IMR-90 (cell line): ENCODE measurements around the gene NPR2. TPM values are rescaled to one million over a fixed set of nuclear protein-coding genes. Genes with fewer than 3 reads are reported as not detected.
A peak's percentile ranks its signal among the peaks of the same experiment; 100 is the strongest.

ENCODE experiments used
- ATAC-seq: fragments of 200-7000 bp; cut with Tn5 transposase; 2 replicates; pipeline ENCODE4 v1.9.1; 2020; ENCODE audit warnings: low read depth, mild to moderate bottlenecking, moderate library complexity
- BruUV-seq: library from RNA; stranded (reverse); fragments of 400-500 nt; replicated peaks from 2 replicates; lab custom pipeline; 2021; lab: Mats Ljungman, UMichigan
- CTCF ChIA-PET: fragments of 300-600 bp; formaldehyde crosslinking; extraction: SDS; loops from one replicate; lab custom pipeline; 2021; ENCODE audit warnings: antibody characterized with exemption; lab: Yijun Ruan, JAX
- POLR2A ChIA-PET: fragments of 300-600 bp; sonication (Branson Sonifier 250); formaldehyde crosslinking; loops from one replicate; lab custom pipeline; 2022; ENCODE audit warnings: antibody characterized with exemption; ENCODE audit not compliant: unreplicated experiment; lab: Charles Lee
- DNase-seq: peaks from one replicate; pipeline ENCODE4 v3.0.0; 2013
- H2AFZ ChIP-seq: replicated peaks from 2 replicates; pipeline ENCODE3; 2013; ENCODE audit warnings: low read length, mild to moderate bottlenecking; ENCODE audit not compliant: poor library complexity
- H2AK5ac ChIP-seq: 2 replicates; pipeline ENCODE4 v1.6.1; 2013; ENCODE audit warnings: low read depth, low read length, inconsistent platforms
- H2AK9ac ChIP-seq: replicated peaks from 2 replicates; pipeline ENCODE3; 2013; ENCODE audit warnings: mild to moderate bottlenecking, low read depth, low read length, moderate library complexity; ENCODE audit not compliant: poor library complexity
- H2BK120ac ChIP-seq: 2 replicates; pipeline ENCODE4 v1.6.1; 2013; ENCODE audit warnings: low read depth, low read length, inconsistent platforms
- H2BK15ac ChIP-seq: 3 replicates; pipeline ENCODE4 v1.6.1; 2013; ENCODE audit warnings: low read depth, low read length, inconsistent platforms
- H2BK20ac ChIP-seq: 2 replicates; pipeline ENCODE4 v1.6.1; 2013; ENCODE audit warnings: low read depth, mild to moderate bottlenecking, inconsistent platforms, low read length, moderate library complexity
- H2BK5ac ChIP-seq: 2 replicates; pipeline ENCODE4 v1.6.1; 2013; ENCODE audit warnings: mild to moderate bottlenecking, low read depth, low read length, inconsistent platforms; ENCODE audit not compliant: poor library complexity, severe bottlenecking
- H3K14ac ChIP-seq: replicated peaks from 2 replicates; pipeline ENCODE4 v1.6.1; 2013; ENCODE audit warnings: low read depth, low read length, inconsistent platforms
- H3K18ac ChIP-seq: 2 replicates; pipeline ENCODE4 v1.6.1; 2013; ENCODE audit warnings: low read depth, low read length, control low read depth
- H3K23ac ChIP-seq: 2 replicates; pipeline ENCODE4 v1.6.1; 2013; ENCODE audit warnings: low read depth, low read length, inconsistent platforms
- H3K27ac ChIP-seq: 2 replicates; pipeline ENCODE4 v1.5.1; 2013; ENCODE audit warnings: mild to moderate bottlenecking, control low read depth, low read length; ENCODE audit not compliant: insufficient read depth
- H3K27me3 ChIP-seq: 2 replicates; pipeline ENCODE4 v1.6.1; 2013; ENCODE audit warnings: low read length; ENCODE audit not compliant: control insufficient read depth, insufficient read depth
- H3K36me3 ChIP-seq: 2 replicates; pipeline ENCODE4 v1.6.1; 2013; ENCODE audit warnings: low read length, mixed read lengths; ENCODE audit not compliant: control insufficient read depth, insufficient read depth
- H3K4ac ChIP-seq: 2 replicates; pipeline ENCODE4 v1.6.1; 2013; ENCODE audit warnings: low read depth, low read length, inconsistent platforms
- H3K4me1 ChIP-seq: 2 replicates; pipeline ENCODE4 v1.6.1; 2013; ENCODE audit warnings: low read length, mixed read lengths; ENCODE audit not compliant: control insufficient read depth, insufficient read depth
- H3K4me2 ChIP-seq: 2 replicates; pipeline ENCODE4 v1.6.1; 2013; ENCODE audit warnings: low read depth, mild to moderate bottlenecking, control low read depth, low read length, moderate library complexity
- H3K4me3 ChIP-seq: 2 replicates; pipeline ENCODE4 v1.5.1; 2013; ENCODE audit warnings: low read depth, mild to moderate bottlenecking, control low read depth, low read length, moderate library complexity; ENCODE audit not compliant: insufficient read depth
- H3K56ac ChIP-seq: 2 replicates; pipeline ENCODE4 v1.6.1; 2013; ENCODE audit warnings: low read length, inconsistent platforms; ENCODE audit not compliant: insufficient read depth; ENCODE audit errors: extremely low read depth
- H3K79me1 ChIP-seq, 2 experiments: 2 replicates each; pipeline ENCODE4 v1.6.1; 2013; ENCODE audit warnings: low read length in 2 of 2, inconsistent platforms in 1 of 2, low read depth in 1 of 2
- H3K9ac ChIP-seq: 2 replicates; pipeline ENCODE4 v1.6.1; 2013; ENCODE audit warnings: low read depth, low read length, control low read depth
- H3K9me1 ChIP-seq: 2 replicates; pipeline ENCODE4 v1.6.1; 2013; ENCODE audit warnings: low read length, inconsistent platforms; ENCODE audit not compliant: insufficient read depth
- H3K9me3 ChIP-seq: 2 replicates; pipeline ENCODE4 v1.6.1; 2013; ENCODE audit warnings: low read length; ENCODE audit not compliant: control insufficient read depth, insufficient read depth
- H4K20me1 ChIP-seq: 2 replicates; pipeline ENCODE4 v1.6.1; 2013; ENCODE audit warnings: low read length, inconsistent platforms; ENCODE audit not compliant: insufficient read depth
- H4K5ac ChIP-seq: 2 replicates; pipeline ENCODE4 v1.6.1; 2013; ENCODE audit warnings: mild to moderate bottlenecking, low read depth, low read length, control low read depth
- H4K8ac ChIP-seq, 2 experiments: 2 replicates each; pipeline ENCODE4 v1.6.1; 2013; ENCODE audit warnings: low read depth in 2 of 2, low read length in 2 of 2, control low read depth in 1 of 2, inconsistent platforms in 1 of 2
- H4K91ac ChIP-seq: 2 replicates; pipeline ENCODE4 v1.6.1; 2013; ENCODE audit warnings: low read depth, low read length, inconsistent platforms; ENCODE audit not compliant: insufficient read depth
- CEBPB ChIP-seq: IDR thresholded peaks from 2 replicates; pipeline ENCODE4 v1.6.1; 2012; ENCODE audit warnings: low read depth, low read length, improper control_type of control experiment
- CTCF ChIP-seq: conservative IDR thresholded peaks from 2 replicates; pipeline ENCODE4 v1.5.1; 2012; ENCODE audit warnings: mild to moderate bottlenecking, low read depth, low read length, improper control_type of control experiment
- MAFK ChIP-seq: IDR thresholded peaks from 2 replicates; pipeline ENCODE4 v1.6.1; 2012; ENCODE audit warnings: low read depth, low read length, improper control_type of control experiment
- MAZ ChIP-seq: IDR thresholded peaks from 2 replicates; pipeline ENCODE4 v1.6.1; 2012; ENCODE audit warnings: low read depth, mild to moderate bottlenecking, low read length, improper control_type of control experiment, moderate library complexity, borderline replicate concordance
- MXI1 ChIP-seq: IDR thresholded peaks from 2 replicates; pipeline ENCODE4 v1.6.1; 2012; ENCODE audit warnings: low read depth, mild to moderate bottlenecking, low read length, moderate library complexity, borderline replicate concordance
- POLR2A ChIP-seq: IDR thresholded peaks from 2 replicates; pipeline ENCODE4 v1.6.1; 2012; ENCODE audit warnings: mild to moderate bottlenecking, low read depth, low read length
- RAD21 ChIP-seq: IDR thresholded peaks from 2 replicates; pipeline ENCODE4 v1.6.1; 2012; ENCODE audit warnings: low read length, improper control_type of control experiment
- RCOR1 ChIP-seq: IDR thresholded peaks from 2 replicates; pipeline ENCODE4 v1.6.1; 2012; ENCODE audit warnings: mild to moderate bottlenecking, low read length, improper control_type of control experiment; ENCODE audit not compliant: insufficient replicate concordance
- SMC3 ChIP-seq: fragments of 150-350 bp; IDR thresholded peaks from 2 replicates; pipeline ENCODE4 v1.6.1; 2016; ENCODE audit warnings: low read depth, mild to moderate bottlenecking, antibody characterized with exemption, low read length, moderate library complexity
- WGBS, 2 experiments: methylation state at CpG; one replicate each; pipeline versions ENCODE4 v1.1.5 to v1.1.7; 2013; ENCODE audit warnings: missing lambda C conversion rate in 2 of 2; ENCODE audit not compliant: insufficient read length in 1 of 2; ENCODE audit errors: extremely low coverage in 2 of 2; 5-methylcytosine and 5-hydroxymethylcytosine counted together
- dilution Hi-C: fragments of 300-500 bp; cut with HindIII; formaldehyde crosslinking; loops from one replicate; pipeline ENCODE4 v1.14.3; 2018; ENCODE audit warnings: low sequenced_read_pairs; ENCODE audit not compliant: unreplicated experiment
- in situ Hi-C: fragments of 300-500 bp; cut with MboI; formaldehyde crosslinking; loops from 3 replicates; pipeline ENCODE4 v1.14.3; 2019; ENCODE audit warnings: low sequenced_read_pairs, inconsistent platforms, mixed read lengths
- intact Hi-C: fragments of 100-400 bp; cut with micrococcal nuclease; formaldehyde crosslinking; loops from 2 replicates; pipeline ENCODE4 v1.10.0; 2022
- polyA plus RNA-seq, 3 experiments: library from polyadenylated mRNA; depleted of rRNA; stranded (reverse); fragments of >200 nt; gene quantifications; 2 replicates each; pipeline ENCODE4 v1.2.3, GENCODE V29; 2012; ENCODE audit warnings: low replicate concordance in 1 of 3
- total RNA-seq: library from RNA; depleted of rRNA; stranded (reverse); fragments of >200 nt; gene quantifications from 2 replicates; pipeline ENCODE4 v1.2.3, GENCODE V29; 2012

NPR2 gene
- total and polyA plus RNA-seq, 2 of the 4 experiments (the other 2 are of a cell fraction), result 5.2 to 35.7 TPM

GRCh38 chr9:35826071-35826701 lies 34.8 kb downstream of the NPR2 start:
- intact Hi-C loops (loop anchor here (1.0 to 10.0 kb wide), 4 partner anchors 36 to 199 kb away; no protein-coding TSS in a partner anchor), dilution Hi-C loops (no loop called here), in situ Hi-C loops (no loop called here)
- Histone ChIP-seq H3K23ac (peak overlapping the region; percentile 93; the same call in 1 of the 2 replicates), H3K27ac (peak overlapping the region; percentile 6; the same call in 1 of the 2 replicates), H3K9me3 (no peaks in the 10 kb centered on the region), H2AK9ac (peak overlapping the region; percentile 66), H2BK20ac (peak overlapping the region; percentile 98), H3K36me3 (no peaks in the 10 kb centered on the region), H2AK5ac (peak overlapping the region; percentile 8; the same call in 1 of the 2 replicates), H3K4me2 (peak overlapping the region; percentile 60; the same call in 1 of the 2 replicates), H4K20me1 (no peaks in the 10 kb centered on the region), H3K4me3 (no peak overlapping the region), H4K5ac (peak overlapping the region; percentile 85), H2AFZ (peak overlapping the region; percentile 94), H3K4ac (peak overlapping the region; percentile 96), H3K9me1 (peaks cover 16% of the 10 kb centered on the region), H2BK15ac (peak overlapping the region; percentile 79; the same call in 2 of the 3 replicates), H4K8ac (peak overlapping the region; percentile 0 to 97; a peak in 3 of 4 replicates), H3K56ac (no peak overlapping the region), H3K27me3 (no peaks in the 10 kb centered on the region), H2BK5ac (peak overlapping the region; percentile 88), H3K79me1 (peaks cover 2 to 18% of the 10 kb centered on the region in 2 experiments; a peak in 3 of 4 replicates), H3K18ac (peak overlapping the region; percentile 86), H2BK120ac (peak overlapping the region; percentile 96), H3K4me1 (peaks cover 9% of the 10 kb centered on the region), H3K14ac (peak overlapping the region; percentile 88), H4K91ac (peak overlapping the region; percentile 80), H3K9ac (no peak overlapping the region; the same call in 1 of the 2 replicates)
- no TSS peak for BruUV-seq
- POLR2A ChIA-PET, result interaction anchor here (0.6 kb wide), 1 partner anchor 98 kb away, joined by 3 read pairs; no protein-coding TSS in a partner anchor
- peak; percentile 73 for DNase-seq
- TF ChIP-seq MXI1, result no peak
- TF ChIP-seq MAFK, result no peak
- TF ChIP-seq POLR2A, result no peak
- TF ChIP-seq MAZ, result no peak
- peak; percentile 64 for TF ChIP-seq RAD21
- TF ChIP-seq CEBPB, result no peak
- TF ChIP-seq CTCF, result peak; percentile 53
- no peak for TF ChIP-seq RCOR1
- TF ChIP-seq SMC3, result peak; percentile 46; the same call in 1 of the 2 replicates
- WGBS, 2 experiments, result 71% methylated on average over 1 of the region's 4 CpGs; no CpG with 5 or more reads in 1 of the 2 experiments
- CTCF ChIA-PET, result interaction anchor here (0.6 to 2.8 kb wide), 28 partner anchors 9 to 650 kb away, joined by 3 to 37 read pairs (median 4); partner anchors contain the start of genes HINT2, HRCT1, NPR2 and SPAG8
- ATAC-seq, result peak; percentile 47
